Forelimb muscle (tissue), 1 donor: ENCODE measurements around the gene ACADS. TPM values are rescaled to one million over a fixed set of nuclear protein-coding genes. Genes with fewer than 3 reads are reported as not detected.
"Not testable (repeated sequence)": the region's sequence is repeated elsewhere in the genome, so short reads cannot be mapped to it uniquely, and the experiment has no call there.

Source experiments
- DNase-seq: peaks from one replicate; pipeline ENCODE4 v3.0.0-alpha.2; 2013; ENCODE audit warnings: low read depth
- polyA plus RNA-seq: library from polyadenylated mRNA; unstranded; fragments of 120-200 nt; gene quantifications from one replicate; pipeline ENCODE4 v1.2.1, GENCODE V29; 2013; ENCODE audit not compliant: insufficient read length

Gene ACADS
- polyA plus RNA-seq, 1 donor, result 19.8 TPM

- not testable (repeated sequence) for DNase-seq
Observed at GRCh38 chr12:120732198-120732597, 6.6 kb downstream of the ACADS start.

GRCh38 chr12:120733574-120733973 lies 7.9 kb downstream of the ACADS start:
- no peak for DNase-seq

- no peak for DNase-seq
Observed at GRCh38 chr12:120734210-120734609, 8.6 kb downstream of the ACADS start.

GRCh38 chr12:120735181-120735580 lies 9.6 kb downstream of the ACADS start:
- no peak for DNase-seq

- DNase-seq, result no peak
Observed at GRCh38 chr12:120736404-120737331, 11.0 kb downstream of the ACADS start.

GRCh38 chr12:120737557-120738251 lies 12.1 kb downstream of the ACADS start:
- DNase-seq, result no peak

GRCh38 chr12:120738252-120739030 lies 12.8 kb downstream of the ACADS start:
- no peak for DNase-seq

GRCh38 chr12:120739031-120739762 lies 13.6 kb downstream of the ACADS start:
- no peak for DNase-seq

GRCh38 chr12:120739821-120740613 lies 14.4 kb downstream of the ACADS start:
- DNase-seq, result no peak

- DNase-seq, result no peak
Observed at GRCh38 chr12:120740871-120741270, 15.2 kb downstream of the ACADS start.

- DNase-seq, result peak; percentile 76
Observed at GRCh38 chr12:120741476-120742421, 16.1 kb downstream of the ACADS start.

GRCh38 chr12:120744922-120745493 lies 19.4 kb downstream of the ACADS start:
- DNase-seq, result no peak

GRCh38 chr12:120748242-120748641 lies 22.6 kb downstream of the ACADS start:
- DNase-seq, result no peak

- no peak for DNase-seq
Observed at GRCh38 chr12:120749256-120749655, 23.6 kb downstream of the ACADS start.

- DNase-seq, result no peak
Observed at GRCh38 chr12:120750806-120751205, 25.2 kb downstream of the ACADS start.

- no peak for DNase-seq
Observed at GRCh38 chr12:120751389-120751788, 25.8 kb downstream of the ACADS start.

- DNase-seq, result no peak
Observed at GRCh38 chr12:120754792-120755191, 29.2 kb downstream of the ACADS start.

- DNase-seq, result no peak
Observed at GRCh38 chr12:120755269-120755668, 29.6 kb downstream of the ACADS start.

GRCh38 chr12:120757226-120757742 lies 31.7 kb downstream of the ACADS start:
- DNase-seq, result no peak
